ENCODE results near the gene TMEM44.

DNA sequence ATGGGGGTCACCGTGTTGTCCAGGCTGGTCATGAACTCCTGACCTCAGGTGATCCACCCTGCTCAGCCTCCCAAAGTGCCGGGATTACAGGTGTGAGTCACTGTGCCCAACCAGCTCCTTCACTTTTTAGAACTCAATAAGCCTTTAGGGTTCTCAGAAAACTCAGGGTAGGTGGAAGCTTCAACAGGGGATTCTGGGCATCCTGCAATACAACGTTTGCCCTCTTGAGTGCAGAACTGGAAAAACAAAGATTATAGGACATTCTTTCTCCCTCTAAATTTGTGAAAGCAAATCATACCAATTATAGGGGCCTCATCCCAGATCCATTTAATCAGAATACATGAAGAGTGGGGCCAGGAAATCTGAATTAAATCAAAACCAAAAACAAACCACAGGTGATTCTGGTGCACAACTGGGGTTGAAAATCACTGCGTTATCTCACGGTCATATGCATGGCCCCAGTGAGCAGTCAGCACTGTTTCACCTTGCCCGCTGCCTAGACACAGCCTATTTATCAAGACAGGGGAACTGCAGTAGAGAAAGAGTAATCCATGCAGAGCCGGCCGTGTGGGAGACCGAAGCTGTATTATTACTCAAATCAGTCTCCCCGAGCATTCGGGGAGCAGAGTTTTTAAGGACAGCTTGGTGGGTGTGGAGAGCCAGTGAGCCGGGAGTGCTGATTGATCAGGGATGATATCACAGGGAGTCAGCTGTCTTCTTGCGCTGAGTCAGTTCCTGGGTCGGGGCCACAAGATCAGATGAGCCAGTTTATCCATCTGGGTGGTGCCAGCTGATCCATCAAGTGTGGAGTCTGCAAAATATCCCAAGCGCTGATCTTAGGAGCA lies 58.4 kb downstream of the TMEM44 start:
- TF ChIP-seq EZH2 (IDR thresholded peaks at IDR 0.05) (no peak), CTCF (IDR thresholded peaks at IDR 0.05) (no peak), EZH2phosphoT487 (IDR thresholded peaks at IDR 0.05) (no peak)
